ENCODE measurements around the gene APOL2. TPM values are rescaled to one million over a fixed set of nuclear protein-coding genes. Genes with fewer than 3 reads are reported as not detected.
A peak's percentile ranks its signal among the peaks of the same experiment; 100 is the strongest.

Gene APOL2
- total RNA-seq, 5 donors from 2014 or later (not counting 1 experiment from before 2014, with no cell fraction given) = 38.3 to 80.7 (median 70.6) TPM

DNA sequence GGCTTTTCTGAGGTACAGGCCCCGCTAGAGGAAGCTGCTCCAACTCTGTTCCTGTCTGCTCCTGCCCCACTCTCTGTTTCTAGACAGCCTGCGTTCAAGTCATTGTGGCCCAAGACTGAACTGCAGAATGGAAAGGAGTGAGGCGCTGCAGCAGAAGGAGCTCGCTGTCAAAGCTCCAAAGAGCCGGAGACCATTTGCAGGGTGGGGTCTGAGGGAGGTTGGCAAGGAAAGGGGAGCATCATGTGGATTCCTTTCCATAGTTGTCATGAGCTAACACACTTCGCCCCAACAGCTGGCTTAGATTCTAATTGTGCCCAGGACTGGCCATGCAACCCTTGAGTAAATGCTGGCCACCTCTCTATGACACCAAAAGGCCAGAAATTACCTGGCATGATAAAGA lies 56.5 kb downstream of the APOL2 start:
- H3K36me3 Mint-ChIP-seq = no peaks in the 10 kb centered on the region
- no peaks in the 10 kb centered on the region for H3K36me3 ChIP-seq (ENCODE audit: control insufficient read depth in 2 of 2, extremely low read depth in 1 of 2, insufficient read depth in 1 of 2, low read length in 1 of 2)
- H3K27me3 ChIP-seq (replicated peaks in 1 of 2; ENCODE audit: control insufficient read depth in 2 of 2, extremely low read depth in 1 of 2, insufficient read depth in 2 of 2, low read length in 1 of 2) = peaks cover 0 to 9% of the 10 kb centered on the region in 2 experiments
- ATAC-seq (replicated peaks in 1 of 4) = no peak
- 90% methylated on average over 5 of the region's 6 CpGs for WGBS (ENCODE audit: insufficient coverage)
- no peaks in the 10 kb centered on the region for H3K9me3 Mint-ChIP-seq
- no peak for DNase-seq
- peaks cover 0 to 6% of the 10 kb centered on the region in 2 experiments for H3K4me1 ChIP-seq (ENCODE audit: control insufficient read depth in 1 of 2, extremely low read depth in 1 of 2, insufficient read depth in 2 of 2, low read length in 2 of 2)
- no peaks in the 10 kb centered on the region for H3K9me3 ChIP-seq
- CTCF ChIA-PET = interaction anchor here in 1 of 2 donors (0.6 kb wide), 1 partner anchor 38 kb away, joined by 4 read pairs; no protein-coding TSS in a partner anchor
- no peak overlapping the region for H3K4me3 ChIP-seq (ENCODE audit: control insufficient read depth in 1 of 2, extremely low read depth in 1 of 2, low read length in 1 of 2)
- no peak overlapping the region for H3K27ac Mint-ChIP-seq
- H3K27me3 Mint-ChIP-seq = peaks cover 0 to 3% of the 10 kb centered on the region in 2 donors
- peaks cover 0 to 6% (median 4%) of the 10 kb centered on the region in 3 donors for H3K4me1 Mint-ChIP-seq
- POLR2A ChIA-PET = no interaction called here
- H3K27ac ChIP-seq (ENCODE audit: low read length) = no peak overlapping the region
- no peak overlapping the region for H3K4me3 Mint-ChIP-seq

DNA sequence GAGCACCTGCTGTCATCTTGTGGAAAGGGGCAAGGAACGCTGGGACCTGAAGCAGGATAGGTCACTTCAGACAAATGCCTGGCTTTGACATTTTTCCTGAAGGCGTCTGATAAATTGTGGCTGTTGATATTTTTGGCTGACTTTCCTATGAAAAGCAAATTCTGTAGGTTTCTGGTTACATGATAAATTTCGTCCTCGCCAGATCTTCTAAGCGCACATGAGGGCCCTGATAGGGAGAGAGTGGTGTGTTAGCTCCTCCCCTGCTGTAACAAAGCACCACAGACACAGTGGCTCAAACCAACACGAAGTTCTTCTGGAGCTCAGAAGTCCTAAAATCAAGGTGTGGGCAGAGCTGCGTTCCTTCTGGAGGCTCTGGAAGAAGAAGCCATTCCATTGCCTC lies 57.3 kb downstream of the APOL2 start:
- Histone ChIP-seq H3K36me3 (ENCODE audit: control insufficient read depth in 2 of 2, extremely low read depth in 1 of 2, insufficient read depth in 1 of 2, low read length in 1 of 2) (no peaks in the 10 kb centered on the region), H3K9me3 (no peaks in the 10 kb centered on the region), H3K4me1 (ENCODE audit: control insufficient read depth in 1 of 2, extremely low read depth in 1 of 2, insufficient read depth in 2 of 2, low read length in 2 of 2) (peaks cover 0 to 6% of the 10 kb centered on the region in 2 experiments), H3K27ac (ENCODE audit: low read length) (no peak overlapping the region), H3K4me3 (ENCODE audit: control insufficient read depth in 1 of 2, extremely low read depth in 1 of 2, low read length in 1 of 2) (no peak overlapping the region), H3K27me3 (replicated peaks in 1 of 2; ENCODE audit: control insufficient read depth in 2 of 2, extremely low read depth in 1 of 2, insufficient read depth in 2 of 2, low read length in 1 of 2) (peaks cover 0 to 9% of the 10 kb centered on the region in 2 experiments)
- Mint-ChIP-seq H3K27me3 (peaks cover 0 to 3% of the 10 kb centered on the region in 2 donors), H3K9me3 (no peaks in the 10 kb centered on the region), H3K27ac (no peak overlapping the region), H3K4me1 (peaks cover 0 to 6% (median 4%) of the 10 kb centered on the region in 3 donors), H3K4me3 (no peak overlapping the region), H3K36me3 (no peaks in the 10 kb centered on the region)
- WGBS (ENCODE audit: insufficient coverage) = 70% methylated on average over 5 of the region's 7 CpGs
- ATAC-seq (replicated peaks in 1 of 4) (no peak), DNase-seq (no peak)
- ChIA-PET CTCF (interaction anchor here in 1 of 2 donors (1.2 kb wide), 1 partner anchor 223 kb away, joined by 4 read pairs; no protein-coding TSS in a partner anchor), POLR2A (no interaction called here)

DNA sequence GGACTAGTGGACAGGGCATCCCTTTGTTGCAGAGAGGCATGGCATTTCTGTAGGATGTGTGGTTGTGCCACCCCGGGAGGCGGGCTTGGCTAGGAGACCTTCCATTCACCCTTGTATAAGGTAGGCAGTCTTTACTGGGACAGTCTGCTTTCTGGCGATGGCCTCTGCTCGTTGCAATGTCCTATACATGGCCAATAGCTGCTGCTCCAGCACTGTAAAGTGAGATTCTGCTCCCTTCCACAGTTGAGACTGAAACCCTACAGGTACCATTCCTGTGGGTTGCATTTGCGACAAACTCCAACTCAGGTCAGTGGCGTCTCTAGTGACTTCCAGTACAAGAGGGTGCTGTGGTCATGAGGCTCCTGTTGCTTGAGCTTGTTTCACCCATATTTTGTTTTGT lies 58.4 kb downstream of the APOL2 start:
- no peaks in the 10 kb centered on the region for H3K36me3 Mint-ChIP-seq
- H3K9me3 Mint-ChIP-seq = no peaks in the 10 kb centered on the region
- Histone ChIP-seq H3K4me3 (ENCODE audit: control insufficient read depth in 1 of 2, extremely low read depth in 1 of 2, low read length in 1 of 2) (no peak overlapping the region), H3K36me3 (ENCODE audit: control insufficient read depth in 2 of 2, extremely low read depth in 1 of 2, insufficient read depth in 1 of 2, low read length in 1 of 2) (no peaks in the 10 kb centered on the region), H3K9me3 (no peaks in the 10 kb centered on the region), H3K27me3 (replicated peaks in 1 of 2; ENCODE audit: control insufficient read depth in 2 of 2, extremely low read depth in 1 of 2, insufficient read depth in 2 of 2, low read length in 1 of 2) (peaks cover 0 to 9% of the 10 kb centered on the region in 2 experiments), H3K27ac (ENCODE audit: low read length) (no peak overlapping the region), H3K4me1 (ENCODE audit: control insufficient read depth in 1 of 2, extremely low read depth in 1 of 2, insufficient read depth in 2 of 2, low read length in 2 of 2) (peaks cover 0 to 6% of the 10 kb centered on the region in 2 experiments)
- CTCF ChIA-PET = interaction anchor here (0.8 to 2.0 kb wide), 5 partner anchors 18 to 224 kb away, joined by 3 to 6 read pairs (median 4); partner anchors contain the start of gene APOL3 (in 1 of the 2)
- POLR2A ChIA-PET = no interaction called here
- 70% methylated on average over 4 of the region's 6 CpGs for WGBS (ENCODE audit: insufficient coverage)
- no peak for DNase-seq
- no peak for ATAC-seq (replicated peaks in 1 of 4)
- H3K4me3 Mint-ChIP-seq = no peak overlapping the region
- peaks cover 0 to 6% (median 4%) of the 10 kb centered on the region in 3 donors for H3K4me1 Mint-ChIP-seq
- no peak overlapping the region for H3K27ac Mint-ChIP-seq
- H3K27me3 Mint-ChIP-seq = peaks cover 0 to 3% of the 10 kb centered on the region in 2 donors

DNA sequence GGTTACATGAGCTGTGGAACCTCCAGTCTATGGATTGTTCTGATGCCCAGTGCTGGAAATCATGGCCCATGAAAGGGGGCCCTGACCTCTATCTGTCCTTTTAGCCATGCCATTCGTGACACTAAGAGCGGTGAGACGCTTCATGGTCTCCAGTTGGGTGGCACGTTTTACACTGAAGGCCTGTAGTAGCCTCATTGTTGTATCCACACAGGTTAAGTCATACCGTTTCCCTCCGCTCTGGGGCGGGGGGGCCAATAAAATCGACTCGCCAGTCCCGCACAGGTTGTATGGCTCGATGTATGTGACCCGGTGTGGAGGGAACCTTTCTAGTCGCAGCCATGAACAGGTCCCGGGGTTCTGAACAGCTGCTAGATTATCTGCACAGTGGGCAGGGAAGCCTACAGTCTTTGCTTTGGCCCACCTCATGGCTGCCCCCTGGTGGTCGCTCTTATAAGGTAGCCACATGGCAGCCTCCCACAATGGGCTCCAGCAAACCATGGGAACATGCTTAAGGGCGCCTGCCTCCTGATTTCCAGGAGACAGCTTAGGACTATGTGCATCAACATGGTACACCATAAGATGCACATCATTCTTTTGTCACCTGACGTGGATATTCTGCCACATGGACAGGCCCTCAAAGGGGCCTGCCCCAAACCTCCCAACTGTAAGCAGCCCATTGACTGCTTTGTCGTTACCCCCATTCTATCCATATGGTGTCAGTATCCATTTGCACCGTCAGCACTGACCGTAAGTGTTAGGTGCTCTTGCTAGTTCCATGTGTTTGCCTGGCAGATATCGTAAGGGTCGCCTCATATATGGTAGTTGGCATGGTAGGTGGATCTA lies 59.1 kb downstream of the APOL2 start:
- Histone ChIP-seq H3K4me1 (ENCODE audit: control insufficient read depth in 1 of 2, extremely low read depth in 1 of 2, insufficient read depth in 2 of 2, low read length in 2 of 2) (peaks cover 0 to 6% of the 10 kb centered on the region in 2 experiments), H3K4me3 (ENCODE audit: control insufficient read depth in 1 of 2, extremely low read depth in 1 of 2, low read length in 1 of 2) (no peak overlapping the region), H3K36me3 (ENCODE audit: control insufficient read depth in 2 of 2, extremely low read depth in 1 of 2, insufficient read depth in 1 of 2, low read length in 1 of 2) (no peaks in the 10 kb centered on the region), H3K9me3 (no peaks in the 10 kb centered on the region), H3K27ac (ENCODE audit: low read length) (no peak overlapping the region), H3K27me3 (replicated peaks in 1 of 2; ENCODE audit: control insufficient read depth in 2 of 2, extremely low read depth in 1 of 2, insufficient read depth in 2 of 2, low read length in 1 of 2) (peaks cover 0 to 9% of the 10 kb centered on the region in 2 experiments)
- WGBS (ENCODE audit: insufficient coverage) = 53% methylated on average over 19 of the region's 22 CpGs
- H3K27me3 Mint-ChIP-seq = peaks cover 0 to 3% of the 10 kb centered on the region in 2 donors
- H3K9me3 Mint-ChIP-seq = no peaks in the 10 kb centered on the region
- H3K4me3 Mint-ChIP-seq = no peak overlapping the region
- POLR2A ChIA-PET = no interaction called here
- CTCF ChIA-PET = interaction anchor here (0.5 to 2.0 kb wide), 10 partner anchors 17 to 786 kb away, joined by 3 to 6 read pairs (median 4); partner anchors contain the start of genes APOL2 (in 1 of the 2) and APOL3 (in 1 of the 2)
- DNase-seq (peak; percentile 62 to 90 (median 81)), ATAC-seq (replicated peaks in 1 of 4) (peak; percentile 97 to 99 (median 98))
- H3K27ac Mint-ChIP-seq = peak overlapping the region in 1 of 2 donors; percentile 33
- H3K4me1 Mint-ChIP-seq = peaks cover 0 to 6% (median 4%) of the 10 kb centered on the region in 3 donors
- H3K36me3 Mint-ChIP-seq = no peaks in the 10 kb centered on the region

DNA sequence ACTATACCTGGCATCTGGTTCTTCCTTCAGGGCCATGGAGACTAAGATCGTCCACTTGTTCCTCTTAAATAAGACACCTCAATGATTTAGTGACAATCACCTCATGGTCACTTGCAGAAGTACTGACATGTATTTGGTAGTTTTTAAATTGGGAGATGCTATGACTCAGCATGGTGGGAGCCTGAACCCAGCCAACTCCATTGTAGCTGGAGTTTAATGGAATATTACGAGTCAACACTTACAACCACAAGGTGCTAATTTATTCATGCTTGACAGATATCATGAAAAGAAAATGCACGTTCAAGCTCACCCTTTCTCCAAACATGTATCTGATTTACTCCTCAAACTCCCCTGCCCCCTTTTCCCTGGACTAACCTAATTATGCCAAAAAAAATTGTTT lies 62.2 kb downstream of the APOL2 start:
- H3K4me1 ChIP-seq (ENCODE audit: control insufficient read depth in 1 of 2, extremely low read depth in 1 of 2, insufficient read depth in 2 of 2, low read length in 2 of 2) = peaks cover 0 to 6% of the 10 kb centered on the region in 2 experiments
- H3K27me3 ChIP-seq (replicated peaks in 1 of 2; ENCODE audit: control insufficient read depth in 2 of 2, extremely low read depth in 1 of 2, insufficient read depth in 2 of 2, low read length in 1 of 2) = no peaks in the 10 kb centered on the region
- Mint-ChIP-seq H3K27me3 (peaks cover 0 to 3% of the 10 kb centered on the region in 2 donors), H3K27ac (no peak overlapping the region), H3K4me1 (peaks cover 0 to 6% (median 4%) of the 10 kb centered on the region in 3 donors), H3K4me3 (no peak overlapping the region), H3K36me3 (no peaks in the 10 kb centered on the region), H3K9me3 (no peaks in the 10 kb centered on the region)
- WGBS (ENCODE audit: insufficient coverage) = 56% methylated on average over 1 of the region's 3 CpGs
- no peak overlapping the region for H3K4me3 ChIP-seq (ENCODE audit: control insufficient read depth in 1 of 2, extremely low read depth in 1 of 2, low read length in 1 of 2)
- no peak for ATAC-seq (replicated peaks in 1 of 4)
- ChIA-PET CTCF (interaction anchor here in 1 of 2 donors (1.0 to 2.2 kb wide), 8 partner anchors 15 to 41 kb away, joined by 3 to 9 read pairs (median 4); no protein-coding TSS in a partner anchor), POLR2A (interaction anchor here in 1 of 2 donors (0.6 kb wide), 1 partner anchor 32 kb away, joined by 8 read pairs; no protein-coding TSS in a partner anchor)
- no peak for DNase-seq
- no peak overlapping the region for H3K27ac ChIP-seq (ENCODE audit: low read length)
- no peaks in the 10 kb centered on the region for H3K9me3 ChIP-seq
- H3K36me3 ChIP-seq (ENCODE audit: control insufficient read depth in 2 of 2, extremely low read depth in 1 of 2, insufficient read depth in 1 of 2, low read length in 1 of 2) = no peaks in the 10 kb centered on the region

Measured in T-cell (primary cell).